Right lobe of liver (tissue), 6 donors: Measurements from ENCODE around the gene NSUN4. TPM values are rescaled to one million over a fixed set of nuclear protein-coding genes. Genes with fewer than 3 reads are reported as not detected.
A peak's percentile ranks its signal among the peaks of the same experiment; 100 is the strongest.

Experiments used
- ATAC-seq, 4 donors: fragments of 200-7000 bp; cut with Tn5 transposase; one replicate each; pipeline ENCODE4 v1.9.1; 2020; ENCODE audit warnings: mild to moderate bottlenecking in 4 of 4, moderate library complexity in 4 of 4
- DNase-seq, 3 donors: peaks; one replicate each; pipeline ENCODE4 v3.0.0-alpha.2; 2020
- H3K27ac ChIP-seq, 3 donors: fragments of 200-600 bp; one replicate each; pipeline ENCODE4 v1.8.0; 2022
- H3K27me3 ChIP-seq, 2 donors: fragments of 200-600 bp; one replicate each; pipeline ENCODE4 v1.8.0; 2022
- H3K36me3 ChIP-seq, 4 donors: fragments of 200-600 bp; sonication (generic) in 1 of 4; one replicate each; pipeline versions ENCODE4 v1.5.1 to v1.8.0; 2017 to 2022; ENCODE audit warnings: control low read depth in 1 of 4
- H3K4me1 ChIP-seq, 4 donors: fragments of 200-600 bp; sonication (generic) in 1 of 4; one replicate each; pipeline versions ENCODE4 v1.5.1 to v1.8.0; 2017 to 2022; ENCODE audit warnings: control low read depth in 1 of 4
- H3K4me3 ChIP-seq, 3 donors: fragments of 200-600 bp; one replicate each; pipeline ENCODE4 v1.8.0; 2022
- H3K9me3 ChIP-seq, 4 donors: fragments of 200-600 bp; sonication (generic) in 1 of 4; one replicate each; pipeline versions ENCODE4 v1.5.1 to v1.8.0; 2017 to 2022; ENCODE audit warnings: control low read depth in 1 of 4
- POLR2A ChIP-seq: fragments of 450-650 bp; IDR thresholded peaks from one replicate; pipeline ENCODE4 v1.6.1; 2017; ENCODE audit warnings: antibody characterized with exemption, mild to moderate bottlenecking
- WGBS: methylation state at CpG from one replicate; pipeline ENCODE4 v1.1.6; 2018; ENCODE audit warnings: low coverage, low lambda C conversion rate; ENCODE audit not compliant: insufficient coverage; ENCODE audit errors: missing lambda C conversion rate; 5-methylcytosine and 5-hydroxymethylcytosine counted together
- intact Hi-C, 2 donors: fragments of 100-400 bp; cut with DNase I; formaldehyde crosslinking; loops; one replicate each; pipeline versions ENCODE4 v1.11.2 to v1.14.1; 2022
- total RNA-seq, 6 experiments: library from RNA; depleted of rRNA in 2 of 6; stranded (reverse); fragments of >200 nt in 2 of 6; fragmentation: NEBNext Ultra II Directional in 3 of 6; extraction: Animal tissue kit (Norgen Biotek cat#: 25700) in 3 of 6; gene quantifications; one replicate each; pipeline versions ENCODE4 v1.1.0 to v1.2.4, GENCODE V29; 2016 to 2023
- TF ChIP-seq, protein P1 (sequence below), 4 donors: fragments of 200-600 bp in 3 of 4; fragments of 450-650 bp in 1 of 4; IDR thresholded peaks; one replicate each; pipeline versions ENCODE4 v1.5.1 to v1.8.0; 2016 to 2022; ENCODE audit warnings: antibody characterized with exemption in 4 of 4, mild to moderate bottlenecking in 2 of 4
- donor health status: DM: no; HTN: yes; CAD: no.
- donor health status: DM: no; HTN: no; CAD: no.
- donor health status: DM: no; HTN: no; CAD: no.
- donor health status: DM: no; HTN: yes; CAD: no.
- donor health status: DM: no; HTN: yes; CAD: no.

NSUN4 gene
- total RNA-seq, 6 experiments from 2014 or later, result 8.5 to 13.0 (median 12.2) TPM

DNA sequence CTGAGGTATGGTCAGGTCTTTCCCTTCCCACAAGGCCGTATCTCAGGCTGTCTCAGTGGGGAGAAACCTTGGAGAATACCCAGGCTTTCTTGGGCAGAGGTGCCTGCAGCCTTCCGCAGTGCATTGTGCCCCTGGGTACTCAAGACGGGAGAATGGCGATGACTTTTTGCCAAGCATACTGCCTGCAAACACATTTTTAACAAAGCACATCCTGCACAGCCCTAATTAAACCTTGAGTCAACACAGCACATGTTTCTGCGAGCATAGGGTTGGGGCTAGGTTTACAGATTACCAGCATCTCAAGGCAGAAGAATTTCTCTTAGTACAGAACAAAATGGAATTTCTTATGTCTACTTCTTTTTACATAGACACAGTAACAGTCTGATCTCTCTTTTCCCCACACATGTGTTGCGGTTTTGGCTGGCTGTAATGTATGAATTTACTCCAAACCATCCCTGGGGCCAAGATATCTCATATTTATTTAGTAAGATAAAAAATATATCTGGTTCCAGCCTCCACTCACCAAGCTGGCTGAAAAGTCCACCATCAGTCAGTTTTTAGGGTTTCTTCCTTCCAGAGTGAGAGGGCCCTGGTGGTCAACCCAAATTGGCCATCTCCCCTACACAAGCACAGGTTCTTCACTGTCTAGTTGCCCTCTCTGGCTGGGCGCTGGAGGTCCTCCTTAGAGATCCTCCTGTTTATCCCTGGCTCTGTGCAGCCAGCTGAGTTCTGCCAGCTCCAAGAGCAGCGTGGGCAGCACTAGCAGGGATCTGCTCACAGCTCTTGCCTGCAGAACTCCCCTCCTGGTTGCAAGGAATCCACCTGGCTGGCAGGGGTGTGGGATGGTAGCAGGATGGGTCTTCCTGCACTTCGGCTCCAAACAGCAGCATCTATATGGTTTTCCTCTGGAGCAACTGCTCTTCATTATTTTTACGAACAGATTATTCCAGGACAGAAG, 56.1 kb downstream of the NSUN4 start:
- peaks cover 0 to 11% (median 5%) of the 10 kb centered on the region in 4 donors for H3K4me1 ChIP-seq
- H3K36me3 ChIP-seq, result no peaks in the 10 kb centered on the region
- no peak for ATAC-seq
- no peak for DNase-seq
- no peak overlapping the region for H3K27ac ChIP-seq
- TF ChIP-seq, protein P1, sequence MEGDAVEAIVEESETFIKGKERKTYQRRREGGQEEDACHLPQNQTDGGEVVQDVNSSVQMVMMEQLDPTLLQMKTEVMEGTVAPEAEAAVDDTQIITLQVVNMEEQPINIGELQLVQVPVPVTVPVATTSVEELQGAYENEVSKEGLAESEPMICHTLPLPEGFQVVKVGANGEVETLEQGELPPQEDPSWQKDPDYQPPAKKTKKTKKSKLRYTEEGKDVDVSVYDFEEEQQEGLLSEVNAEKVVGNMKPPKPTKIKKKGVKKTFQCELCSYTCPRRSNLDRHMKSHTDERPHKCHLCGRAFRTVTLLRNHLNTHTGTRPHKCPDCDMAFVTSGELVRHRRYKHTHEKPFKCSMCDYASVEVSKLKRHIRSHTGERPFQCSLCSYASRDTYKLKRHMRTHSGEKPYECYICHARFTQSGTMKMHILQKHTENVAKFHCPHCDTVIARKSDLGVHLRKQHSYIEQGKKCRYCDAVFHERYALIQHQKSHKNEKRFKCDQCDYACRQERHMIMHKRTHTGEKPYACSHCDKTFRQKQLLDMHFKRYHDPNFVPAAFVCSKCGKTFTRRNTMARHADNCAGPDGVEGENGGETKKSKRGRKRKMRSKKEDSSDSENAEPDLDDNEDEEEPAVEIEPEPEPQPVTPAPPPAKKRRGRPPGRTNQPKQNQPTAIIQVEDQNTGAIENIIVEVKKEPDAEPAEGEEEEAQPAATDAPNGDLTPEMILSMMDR (IDR thresholded peaks at IDR 0.05), result no peak
- no peak for TF ChIP-seq POLR2A
- H3K4me3 ChIP-seq, result no peak overlapping the region
- no peaks in the 10 kb centered on the region for H3K9me3 ChIP-seq
- WGBS, result 70% methylated on average over 5 of the region's 10 CpGs
- intact Hi-C loops, result no loop called here
- H3K27me3 ChIP-seq, result no peaks in the 10 kb centered on the region

DNA sequence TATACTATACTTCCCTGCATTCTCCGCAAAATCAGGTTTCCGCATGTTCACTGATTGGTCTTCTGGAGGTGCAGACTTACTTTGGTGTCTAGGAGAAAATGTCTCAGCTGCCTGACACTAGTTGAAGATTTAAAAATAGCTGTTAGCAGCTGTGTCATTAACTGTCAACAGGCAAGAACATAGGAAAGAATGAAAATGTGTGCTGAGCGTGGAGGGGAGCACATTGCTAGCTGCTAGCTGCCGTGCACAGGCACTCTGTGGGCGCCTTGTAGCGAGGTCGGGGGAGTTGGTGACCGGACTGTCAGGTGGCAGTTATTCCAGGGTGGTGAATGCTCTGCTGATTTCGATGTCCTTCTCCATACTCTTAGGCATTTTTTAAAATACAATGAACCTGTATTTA, 58.7 kb downstream of the NSUN4 start:
- Histone ChIP-seq H3K36me3 (no peaks in the 10 kb centered on the region), H3K27ac (no peak overlapping the region), H3K4me1 (peaks cover 0 to 20% (median 6%) of the 10 kb centered on the region in 4 donors), H3K4me3 (no peak overlapping the region), H3K9me3 (no peaks in the 10 kb centered on the region), H3K27me3 (no peaks in the 10 kb centered on the region)
- no peak for ATAC-seq
- no peak for TF ChIP-seq POLR2A
- TF ChIP-seq, protein P1 (IDR thresholded peaks at IDR 0.05), result no peak
- DNase-seq, result no peak
- intact Hi-C loops, result no loop called here
- WGBS, result 81% methylated on average over 9 of the region's 9 CpGs

DNA sequence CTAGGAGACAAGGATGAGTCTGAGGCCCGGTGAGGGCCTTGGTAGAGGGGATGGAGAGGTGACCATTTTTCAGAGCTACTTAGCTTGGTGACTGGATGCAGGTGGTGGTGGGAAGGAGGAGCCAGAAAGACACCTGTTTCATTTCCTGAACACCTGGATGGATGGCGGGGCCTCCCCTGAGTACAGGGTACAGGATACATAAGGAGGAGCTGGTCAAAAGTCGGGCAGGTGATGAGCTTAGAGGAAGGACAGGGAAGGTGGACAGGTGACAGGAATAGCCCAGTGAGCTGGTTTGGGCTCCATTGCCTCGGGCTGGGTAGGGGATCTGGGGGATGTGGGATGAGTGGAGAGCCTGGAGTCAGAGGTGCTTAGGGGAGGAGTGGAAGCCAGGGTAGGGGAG, 59.8 kb downstream of the NSUN4 start:
- TF ChIP-seq, protein P1 (IDR thresholded peaks at IDR 0.05), result no peak
- no peak for TF ChIP-seq POLR2A
- ATAC-seq, result no peak
- 81% methylated on average over 4 of the region's 4 CpGs for WGBS

DNA sequence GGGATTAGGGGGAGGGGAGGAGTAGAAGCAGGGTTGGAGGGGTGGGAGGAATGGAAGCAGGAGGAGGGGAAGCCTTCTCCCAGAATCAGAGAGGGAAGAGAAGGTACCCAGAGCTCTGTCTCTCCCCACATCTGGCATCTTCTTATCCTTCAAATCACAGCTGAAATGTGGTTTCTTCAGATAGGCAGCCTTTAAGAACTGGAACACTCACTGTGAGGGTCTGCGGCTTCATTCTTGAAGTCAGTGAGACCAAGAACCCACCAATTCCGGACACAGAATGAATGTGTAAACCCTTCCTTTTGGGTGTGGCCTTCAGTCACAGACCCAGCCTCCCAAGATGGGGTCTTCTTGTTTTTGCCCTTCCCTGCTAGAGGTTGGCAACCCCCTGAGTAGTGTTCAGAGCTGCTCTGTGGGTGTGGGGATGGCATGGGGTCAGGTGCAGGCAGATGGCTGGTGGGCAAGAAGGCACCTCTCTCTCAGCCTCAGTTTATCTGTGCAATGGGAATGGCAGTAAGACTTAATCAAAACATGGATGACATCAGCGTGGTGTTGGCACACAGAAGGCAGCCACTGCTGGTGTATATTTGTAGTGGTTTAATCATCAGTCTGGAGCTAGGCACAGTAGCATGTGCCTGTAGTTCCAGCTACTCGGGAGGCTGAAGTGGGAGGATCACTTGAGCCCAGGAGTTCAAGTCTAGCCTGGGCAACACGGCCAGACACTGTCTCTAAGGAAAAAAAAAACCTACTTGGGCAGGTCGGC, 60.7 kb downstream of the NSUN4 start:
- DNase-seq, result no peak
- H3K4me3 ChIP-seq, result no peak overlapping the region
- TF ChIP-seq, protein P1 (IDR thresholded peaks at IDR 0.05), result no peak
- no peak for TF ChIP-seq POLR2A
- intact Hi-C loops, result no loop called here
- 46% methylated on average over 5 of the region's 6 CpGs for WGBS
- H3K27me3 ChIP-seq, result no peaks in the 10 kb centered on the region
- no peaks in the 10 kb centered on the region for H3K36me3 ChIP-seq
- peaks cover 0 to 13% (median 3%) of the 10 kb centered on the region in 4 donors for H3K4me1 ChIP-seq
- ATAC-seq, result peak in 3 of 4 donors; percentile 3 to 67 (median 4)
- H3K9me3 ChIP-seq, result no peaks in the 10 kb centered on the region
- peak overlapping the region in 1 of 3 donors; percentile 18 for H3K27ac ChIP-seq

More for the DNA sequence above, 59.8 kb downstream of the NSUN4 start:
- DNase-seq, result no peak
- H3K9me3 ChIP-seq, result no peaks in the 10 kb centered on the region
- peaks cover 0 to 17% (median 5%) of the 10 kb centered on the region in 4 donors for H3K4me1 ChIP-seq
- H3K36me3 ChIP-seq, result no peaks in the 10 kb centered on the region
- no peak overlapping the region for H3K4me3 ChIP-seq
- H3K27ac ChIP-seq, result no peak overlapping the region
- no peaks in the 10 kb centered on the region for H3K27me3 ChIP-seq
- intact Hi-C loops, result no loop called here
